IPS-NIHi11 (cell line): ENCODE data around the gene RGS9.

Experiments
- DNase-seq: peaks from one replicate; pipeline ENCODE4 v3.0.0; 2012; ENCODE audit warnings: mixed read lengths, low spot score

Gene RGS9

GRCh38 chr17:65261152-65261551, 124.0 kb downstream of the RGS9 start:
- DNase-seq = peak; percentile 47

GRCh38 chr17:65261682-65262636, 124.8 kb downstream of the RGS9 start:
- DNase-seq = no peak

GRCh38 chr17:65265276-65265675, 128.1 kb downstream of the RGS9 start:
- no peak for DNase-seq

GRCh38 chr17:65268832-65269231, 131.7 kb downstream of the RGS9 start:
- no peak for DNase-seq

- no peak for DNase-seq
Measured at GRCh38 chr17:65270499-65271253, 133.5 kb downstream of the RGS9 start.

GRCh38 chr17:65271296-65271695, 134.1 kb downstream of the RGS9 start:
- DNase-seq = no peak
